Omental fat pad (tissue), 4 donors: ENCODE data around the gene NUCB1. TPM values are rescaled to one million over a fixed set of nuclear protein-coding genes. Genes with fewer than 3 reads are reported as not detected.
A peak's percentile ranks its signal among the peaks of the same experiment; 100 is the strongest.
"Not testable (repeated sequence)": the region's sequence is repeated elsewhere in the genome, so short reads cannot be mapped to it uniquely, and the experiment has no call there.

Experiments
- ATAC-seq: fragments of 150-250 bp; one replicate; pipeline ENCODE4 v1.9.1; 2016; ENCODE audit warnings: mild to moderate bottlenecking, moderate library complexity; ENCODE audit not compliant: low FRiP score
- DNase-seq: peaks from one replicate; pipeline ENCODE4 v3.0.0-alpha.2; 2019; ENCODE audit warnings: low spot score
- total RNA-seq, 4 donors: library from RNA; depleted of rRNA; stranded (reverse); fragments of >200 nt; gene quantifications; one replicate each; pipeline ENCODE4 v1.1.0, GENCODE V29; 2016
- TF ChIP-seq, protein P1 (sequence below), 3 donors: fragments of 450-650 bp; IDR thresholded peaks; one replicate each; pipeline ENCODE4 v1.5.1; 2016 to 2017; ENCODE audit warnings: antibody characterized with exemption in 3 of 3, mild to moderate bottlenecking in 3 of 3, moderate library complexity in 2 of 3

Gene NUCB1
- total RNA-seq, 4 donors from 2014 or later = 197 to 280 (median 253) TPM

- DNase-seq (no peak), ATAC-seq (peak; percentile 48)
- TF ChIP-seq, protein P1, sequence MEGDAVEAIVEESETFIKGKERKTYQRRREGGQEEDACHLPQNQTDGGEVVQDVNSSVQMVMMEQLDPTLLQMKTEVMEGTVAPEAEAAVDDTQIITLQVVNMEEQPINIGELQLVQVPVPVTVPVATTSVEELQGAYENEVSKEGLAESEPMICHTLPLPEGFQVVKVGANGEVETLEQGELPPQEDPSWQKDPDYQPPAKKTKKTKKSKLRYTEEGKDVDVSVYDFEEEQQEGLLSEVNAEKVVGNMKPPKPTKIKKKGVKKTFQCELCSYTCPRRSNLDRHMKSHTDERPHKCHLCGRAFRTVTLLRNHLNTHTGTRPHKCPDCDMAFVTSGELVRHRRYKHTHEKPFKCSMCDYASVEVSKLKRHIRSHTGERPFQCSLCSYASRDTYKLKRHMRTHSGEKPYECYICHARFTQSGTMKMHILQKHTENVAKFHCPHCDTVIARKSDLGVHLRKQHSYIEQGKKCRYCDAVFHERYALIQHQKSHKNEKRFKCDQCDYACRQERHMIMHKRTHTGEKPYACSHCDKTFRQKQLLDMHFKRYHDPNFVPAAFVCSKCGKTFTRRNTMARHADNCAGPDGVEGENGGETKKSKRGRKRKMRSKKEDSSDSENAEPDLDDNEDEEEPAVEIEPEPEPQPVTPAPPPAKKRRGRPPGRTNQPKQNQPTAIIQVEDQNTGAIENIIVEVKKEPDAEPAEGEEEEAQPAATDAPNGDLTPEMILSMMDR (IDR thresholded peaks at IDR 0.05) = no peak
Observed at GRCh38 chr19:48868114-48868886, 31.8 kb upstream of the NUCB1 start, which contains the start of gene PLEKHA4. TSS of gene PLEKHA4 (minus strand) at chr19:48868617. CDS start at chr19:48867620, 997 bp downstream.

DNA sequence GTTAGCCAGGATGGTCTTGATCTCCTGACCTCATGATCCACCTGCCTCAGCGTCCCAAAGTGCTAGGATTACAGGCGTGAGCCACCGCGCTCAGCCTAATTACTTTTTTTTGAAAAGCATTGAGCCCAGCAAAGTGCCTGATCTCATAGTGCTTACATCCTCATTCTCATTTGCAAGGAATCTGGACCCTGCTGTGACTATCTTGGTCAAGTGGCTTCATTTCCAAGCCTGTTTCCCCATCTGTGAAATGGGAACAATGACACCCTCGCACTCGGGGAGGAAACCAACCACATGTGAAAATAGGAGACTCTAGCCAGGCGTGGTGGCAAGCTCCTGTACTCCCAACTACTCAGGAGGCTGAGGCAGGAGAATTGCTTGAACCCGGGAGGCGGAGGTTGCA, 30.1 kb upstream of the NUCB1 start:
- ATAC-seq (no peak), DNase-seq (no peak)
- TF ChIP-seq, protein P1 (IDR thresholded peaks at IDR 0.05) = no peak

DNA sequence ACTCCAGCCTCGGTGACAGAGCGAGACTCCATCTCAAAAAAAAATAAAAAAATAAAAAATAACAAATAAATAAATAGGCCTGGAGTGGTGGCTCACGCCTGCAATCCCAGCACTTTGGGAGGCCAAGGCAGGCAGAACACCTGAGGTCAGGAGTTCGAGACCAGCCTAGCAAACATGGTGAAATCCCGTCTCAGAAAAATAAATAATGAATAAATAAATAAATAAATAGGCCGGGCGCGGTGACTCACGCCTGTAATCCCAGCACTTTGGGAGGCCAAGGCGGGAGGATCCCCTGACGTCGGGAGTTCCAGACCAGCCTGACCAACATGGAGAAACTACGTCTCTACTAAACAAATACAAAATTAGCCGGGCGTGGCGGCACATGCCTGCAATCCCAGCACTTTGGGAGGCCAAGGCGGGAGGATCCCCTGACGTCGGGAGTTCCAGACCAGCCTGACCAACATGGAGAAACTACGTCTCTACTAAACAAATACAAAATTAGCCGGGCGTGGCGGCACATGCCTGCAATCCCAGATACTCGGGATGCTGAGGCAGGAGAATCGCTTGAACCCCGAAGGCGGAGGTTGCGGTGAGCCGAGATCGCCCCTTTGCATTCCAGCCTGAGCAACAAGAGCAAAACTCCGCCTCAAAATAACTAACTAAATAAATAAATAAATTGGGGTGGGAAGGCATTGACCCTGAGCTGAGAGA, 28.5 kb upstream of the NUCB1 start:
- ATAC-seq, DNase-seq: not testable (repeated sequence)

DNA sequence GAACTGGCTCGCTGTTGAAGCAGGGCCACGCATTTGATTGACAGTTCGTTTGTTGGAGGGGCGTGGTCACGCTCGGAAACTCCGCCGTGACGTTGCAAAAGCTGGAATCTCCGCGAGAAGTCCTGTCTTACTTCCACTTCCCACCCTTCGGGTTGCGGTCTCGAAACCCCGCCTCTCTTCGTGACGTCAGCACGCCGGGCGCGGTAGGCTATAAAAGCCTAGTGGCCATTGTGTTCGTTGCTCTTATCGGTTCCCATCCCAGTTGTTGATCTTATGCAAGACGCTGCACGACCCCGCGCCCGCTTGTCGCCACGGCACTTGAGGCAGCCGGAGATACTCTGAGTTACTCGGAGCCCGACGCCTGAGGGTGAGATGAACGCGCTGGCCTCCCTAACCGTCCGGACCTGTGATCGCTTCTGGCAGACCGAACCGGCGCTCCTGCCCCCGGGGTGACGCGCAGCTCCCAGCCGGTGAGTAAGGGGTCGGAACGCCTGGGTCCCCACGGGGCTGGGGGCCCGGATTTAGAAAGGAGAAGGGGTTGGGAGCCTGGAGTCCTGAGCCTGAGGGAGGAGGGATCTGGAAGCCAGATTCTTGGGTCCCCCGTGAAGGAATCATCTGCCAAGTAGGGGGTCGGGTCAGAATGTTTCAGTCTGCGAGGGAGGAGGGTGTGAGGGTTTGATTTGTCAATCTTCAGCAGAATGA, 27.8 kb upstream of the NUCB1 start, which contains the start of gene PPP1R15A:
PPP1R15A (plus strand) TSS at position 240 of the 702 bp plus-strand sequence. CDS start 813 bp downstream, outside the sequence.
- peak; percentile 99 for DNase-seq
- TF ChIP-seq, protein P1 (IDR thresholded peaks at IDR 0.05) = no peak
- peak; percentile 46 for ATAC-seq

- TF ChIP-seq, protein P1 (IDR thresholded peaks at IDR 0.05) = no peak
- ATAC-seq (peak; percentile 11), DNase-seq (peak; percentile 73)
Observed at GRCh38 chr19:48872884-48873475, 27.1 kb upstream of the NUCB1 start.

DNA sequence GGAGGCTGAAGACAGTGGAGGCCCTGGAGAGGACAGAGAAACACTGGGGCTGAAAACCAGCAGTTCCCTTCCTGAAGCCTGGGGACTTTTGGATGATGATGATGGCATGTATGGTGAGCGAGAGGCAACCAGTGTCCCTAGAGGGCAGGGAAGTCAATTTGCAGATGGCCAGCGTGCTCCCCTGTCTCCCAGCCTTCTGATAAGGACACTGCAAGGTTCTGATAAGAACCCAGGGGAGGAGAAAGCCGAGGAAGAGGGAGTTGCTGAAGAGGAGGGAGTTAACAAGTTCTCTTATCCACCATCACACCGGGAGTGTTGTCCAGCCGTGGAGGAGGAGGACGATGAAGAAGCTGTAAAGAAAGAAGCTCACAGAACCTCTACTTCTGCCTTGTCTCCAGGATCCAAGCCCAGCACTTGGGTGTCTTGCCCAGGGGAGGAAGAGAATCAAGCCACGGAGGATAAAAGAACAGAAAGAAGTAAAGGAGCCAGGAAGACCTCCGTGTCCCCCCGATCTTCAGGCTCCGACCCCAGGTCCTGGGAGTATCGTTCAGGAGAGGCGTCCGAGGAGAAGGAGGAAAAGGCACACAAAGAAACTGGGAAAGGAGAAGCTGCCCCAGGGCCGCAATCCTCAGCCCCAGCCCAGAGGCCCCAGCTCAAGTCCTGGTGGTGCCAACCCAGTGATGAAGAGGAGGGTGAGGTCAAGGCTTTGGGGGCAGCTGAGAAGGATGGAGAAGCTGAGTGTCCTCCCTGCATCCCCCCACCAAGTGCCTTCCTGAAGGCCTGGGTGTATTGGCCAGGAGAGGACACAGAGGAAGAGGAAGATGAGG, 26.4 kb upstream of the NUCB1 start:
- no peak for ATAC-seq
- TF ChIP-seq, protein P1 (IDR thresholded peaks at IDR 0.05) = no peak
- no peak for DNase-seq
